ENCODE measurements around the gene TCFL5.

GRCh38 chr20:62814060-62814708 lies 47.4 kb downstream of the TCFL5 start:
- TF ChIP-seq, protein P1, sequence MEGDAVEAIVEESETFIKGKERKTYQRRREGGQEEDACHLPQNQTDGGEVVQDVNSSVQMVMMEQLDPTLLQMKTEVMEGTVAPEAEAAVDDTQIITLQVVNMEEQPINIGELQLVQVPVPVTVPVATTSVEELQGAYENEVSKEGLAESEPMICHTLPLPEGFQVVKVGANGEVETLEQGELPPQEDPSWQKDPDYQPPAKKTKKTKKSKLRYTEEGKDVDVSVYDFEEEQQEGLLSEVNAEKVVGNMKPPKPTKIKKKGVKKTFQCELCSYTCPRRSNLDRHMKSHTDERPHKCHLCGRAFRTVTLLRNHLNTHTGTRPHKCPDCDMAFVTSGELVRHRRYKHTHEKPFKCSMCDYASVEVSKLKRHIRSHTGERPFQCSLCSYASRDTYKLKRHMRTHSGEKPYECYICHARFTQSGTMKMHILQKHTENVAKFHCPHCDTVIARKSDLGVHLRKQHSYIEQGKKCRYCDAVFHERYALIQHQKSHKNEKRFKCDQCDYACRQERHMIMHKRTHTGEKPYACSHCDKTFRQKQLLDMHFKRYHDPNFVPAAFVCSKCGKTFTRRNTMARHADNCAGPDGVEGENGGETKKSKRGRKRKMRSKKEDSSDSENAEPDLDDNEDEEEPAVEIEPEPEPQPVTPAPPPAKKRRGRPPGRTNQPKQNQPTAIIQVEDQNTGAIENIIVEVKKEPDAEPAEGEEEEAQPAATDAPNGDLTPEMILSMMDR (IDR thresholded peaks at IDR 0.05; ENCODE audit: low read depth, low read length) = no peak
- no peak for TF ChIP-seq EZH2phosphoT487 (IDR thresholded peaks at IDR 0.05; ENCODE audit: low read depth)

Measured in OCI-LY3 (cell line).